SU-DHL-6 (cell line): Measurements from ENCODE around the gene ABCB11.

Experiments
- H2AFZ ChIP-seq: fragments of 200-600 bp; sonication (generic); 2 replicates; pipeline ENCODE4 v1.6.1; 2014; ENCODE audit warnings: low read depth, mild to moderate bottlenecking, moderate library complexity, mixed read lengths, antibody characterized with exemption, low read length; ENCODE audit not compliant: severe bottlenecking
- H3F3A ChIP-seq: fragments of 200-600 bp; shearing (Covaris generic); 2 replicates; pipeline ENCODE4 v1.6.0; 2016; ENCODE audit warnings: antibody characterized with exemption, mild to moderate bottlenecking; ENCODE audit not compliant: insufficient read depth
- H3K27ac ChIP-seq: fragments of 200-600 bp; sonication (generic); 2 replicates; pipeline ENCODE4 v1.5.1; 2016; ENCODE audit warnings: low read depth, mild to moderate bottlenecking, low read length, moderate library complexity, mixed read lengths
- H3K27me3 ChIP-seq: fragments of 200-600 bp; sonication (generic), shearing (Covaris generic); 2 replicates; pipeline ENCODE4 v1.6.0; 2014; ENCODE audit warnings: mild to moderate bottlenecking, low read length
- H3K36me3 ChIP-seq: fragments of 200-600 bp; sonication (generic); 2 replicates; pipeline ENCODE4 v1.6.1; 2014; ENCODE audit warnings: mild to moderate bottlenecking, low read length, mixed read lengths
- H3K4me2 ChIP-seq: fragments of 300-600, 200-600 bp; shearing (Covaris generic), sonication (generic); 2 replicates; pipeline ENCODE4 v1.6.0; 2014; ENCODE audit warnings: low read length, low read depth, mild to moderate bottlenecking; ENCODE audit not compliant: poor library complexity, severe bottlenecking
- H3K4me3 ChIP-seq: fragments of 200-600 bp; sonication (generic); 2 replicates; pipeline ENCODE4 v1.5.1; 2014; ENCODE audit warnings: antibody characterized with exemption, low read length, mild to moderate bottlenecking, mixed read lengths; ENCODE audit not compliant: insufficient read depth, poor library complexity, severe bottlenecking
- H3K79me2 ChIP-seq: fragments of 200-600 bp; sonication (generic); 2 replicates; pipeline ENCODE4 v1.6.1; 2014; ENCODE audit warnings: mild to moderate bottlenecking, low read length, moderate library complexity; ENCODE audit not compliant: insufficient read depth
- H3K9ac ChIP-seq: fragments of 200-600 bp; sonication (generic); 2 replicates; pipeline ENCODE4 v1.7.0; 2014; ENCODE audit warnings: mild to moderate bottlenecking, low read length
- H3K9me2 ChIP-seq: fragments of 200-600 bp; sonication (generic); replicated peaks from 2 replicates; pipeline ENCODE4 v1.6.1; 2014; ENCODE audit warnings: low read length; ENCODE audit not compliant: insufficient read depth
- H3K9me3 ChIP-seq: fragments of 200-600 bp; sonication (generic); 2 replicates; pipeline ENCODE4 v1.6.1; 2014; ENCODE audit warnings: low read length, mixed read lengths; ENCODE audit not compliant: insufficient read depth
- H4K20me1 ChIP-seq: fragments of 200-600 bp; sonication (generic); 2 replicates; pipeline ENCODE4 v1.6.1; 2014; ENCODE audit warnings: low read depth, mild to moderate bottlenecking, antibody characterized with exemption, low read length, moderate library complexity, mixed read lengths
- CTCF ChIP-seq: fragments of 200-600 bp; sonication (generic); IDR thresholded peaks from one replicate; pipeline ENCODE4 v1.5.1; 2017; ENCODE audit warnings: antibody characterized with exemption, mild to moderate bottlenecking, low read length, moderate library complexity; ENCODE audit not compliant: insufficient read depth, poor library complexity, severe bottlenecking
- EZH2phosphoT487 ChIP-seq: fragments of 200-600 bp; sonication (generic), shearing (Covaris generic); conservative IDR thresholded peaks from 2 replicates; pipeline ENCODE4 v1.6.1; 2018; ENCODE audit warnings: mild to moderate bottlenecking, antibody characterized with exemption, low read length, moderate library complexity, mixed read lengths

Gene ABCB11

GRCh38 chr2:169034984-169035544 lies 3.9 kb upstream of the ABCB11 start:
- Histone ChIP-seq H3K36me3 (no peaks in the 10 kb centered on the region), H3K79me2 (no peaks in the 10 kb centered on the region), H3K9ac (no peak overlapping the region), H2AFZ (no peak overlapping the region), H3K9me2 (no peaks in the 10 kb centered on the region), H3K9me3 (no peaks in the 10 kb centered on the region), H4K20me1 (no peaks in the 10 kb centered on the region), H3K4me3 (no peak overlapping the region), H3K27ac (no peak overlapping the region), H3K27me3 (no peaks in the 10 kb centered on the region), H3F3A (no peaks in the 10 kb centered on the region), H3K4me2 (no peak overlapping the region)
- TF ChIP-seq EZH2phosphoT487 (no peak), CTCF (no peak)

GRCh38 chr2:169034256-169034655 lies 3.1 kb upstream of the ABCB11 start:
- Histone ChIP-seq H3K4me3 (no peak overlapping the region), H3K79me2 (no peaks in the 10 kb centered on the region), H3F3A (no peaks in the 10 kb centered on the region), H3K36me3 (no peaks in the 10 kb centered on the region), H3K9me3 (no peaks in the 10 kb centered on the region), H4K20me1 (no peaks in the 10 kb centered on the region), H3K9ac (no peak overlapping the region), H3K9me2 (no peaks in the 10 kb centered on the region), H3K27ac (no peak overlapping the region), H3K4me2 (no peak overlapping the region), H2AFZ (no peak overlapping the region), H3K27me3 (no peaks in the 10 kb centered on the region)
- TF ChIP-seq CTCF, result no peak
- TF ChIP-seq EZH2phosphoT487, result no peak

GRCh38 chr2:169029341-169029740 lies 1.8 kb downstream of the ABCB11 start:
- H3K36me3 ChIP-seq, result no peaks in the 10 kb centered on the region
- H2AFZ ChIP-seq, result no peak overlapping the region
- no peak overlapping the region for H3K4me2 ChIP-seq
- no peaks in the 10 kb centered on the region for H4K20me1 ChIP-seq
- no peak overlapping the region for H3K4me3 ChIP-seq
- H3F3A ChIP-seq, result no peaks in the 10 kb centered on the region
- no peak overlapping the region for H3K9ac ChIP-seq
- H3K9me3 ChIP-seq, result no peaks in the 10 kb centered on the region
- H3K27ac ChIP-seq, result no peak overlapping the region
- H3K27me3 ChIP-seq, result no peaks in the 10 kb centered on the region
- H3K79me2 ChIP-seq, result no peaks in the 10 kb centered on the region
- H3K9me2 ChIP-seq, result no peaks in the 10 kb centered on the region
- TF ChIP-seq EZH2phosphoT487 (no peak), CTCF (no peak)
